ENCODE data around the gene SEMA3C.

Gene SEMA3C

DNA sequence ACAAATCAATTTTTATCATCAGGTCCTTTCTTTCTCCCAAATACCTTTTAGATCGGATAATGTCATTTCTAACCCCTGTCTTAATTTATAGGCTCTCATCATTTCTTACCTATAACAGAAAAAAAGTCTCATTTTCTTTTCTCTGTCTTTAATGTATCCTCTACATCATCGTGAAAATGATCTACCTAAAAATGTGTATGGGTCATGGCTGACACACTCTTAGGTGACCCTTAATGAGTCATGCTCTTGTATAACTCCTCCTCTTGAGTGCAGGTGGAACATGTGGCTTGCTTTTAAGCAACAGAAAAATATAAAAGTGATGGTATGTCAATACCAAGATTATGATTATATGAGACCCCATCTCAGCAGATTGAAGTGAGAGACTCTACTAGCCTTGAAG, 139.4 kb downstream of the SEMA3C start:
- Mint-ChIP-seq H3K9me3 (peaks cover 3% of the 10 kb centered on the region), H3K36me3 (no peaks in the 10 kb centered on the region), H3K4me1 (no peaks in the 10 kb centered on the region), H3K4me3 (no peak overlapping the region), H3K27ac (no peak overlapping the region), H3K27me3 (no peaks in the 10 kb centered on the region)
- ATAC-seq, result no peak

- Mint-ChIP-seq H3K4me1 (no peaks in the 10 kb centered on the region), H3K27me3 (no peaks in the 10 kb centered on the region), H3K4me3 (no peak overlapping the region), H3K27ac (no peak overlapping the region), H3K9me3 (peaks cover 4% of the 10 kb centered on the region), H3K36me3 (no peaks in the 10 kb centered on the region)
- no peak for ATAC-seq
Observed at GRCh38 chr7:80775897-80776296, 143.0 kb downstream of the SEMA3C start.

GRCh38 chr7:80775482-80775881, 143.4 kb downstream of the SEMA3C start:
- Mint-ChIP-seq H3K36me3 (no peaks in the 10 kb centered on the region), H3K9me3 (peaks cover 4% of the 10 kb centered on the region), H3K27ac (no peak overlapping the region), H3K4me3 (no peak overlapping the region), H3K4me1 (no peaks in the 10 kb centered on the region), H3K27me3 (no peaks in the 10 kb centered on the region)
- ATAC-seq, result no peak

DNA sequence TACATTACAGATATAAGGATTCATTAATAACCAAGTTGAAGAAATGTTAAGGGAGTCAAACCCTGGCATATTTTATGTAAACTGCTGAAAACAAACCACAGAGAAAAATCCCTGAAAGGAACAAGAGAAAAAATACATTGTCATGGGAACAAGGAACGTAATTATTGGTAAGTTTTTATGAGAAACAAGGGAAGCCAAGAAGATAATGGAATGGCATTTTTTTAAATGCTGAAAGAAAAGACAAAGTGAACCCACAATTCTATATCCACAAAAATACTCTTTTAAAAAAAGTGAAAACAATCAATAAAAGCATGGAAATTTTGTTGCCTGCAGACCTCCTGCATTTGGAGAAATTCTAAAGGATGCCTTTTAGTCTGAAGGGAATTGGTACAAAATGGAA, 144.0 kb downstream of the SEMA3C start:
- H3K27ac Mint-ChIP-seq, result no peak overlapping the region
- no peaks in the 10 kb centered on the region for H3K36me3 Mint-ChIP-seq
- H3K27me3 Mint-ChIP-seq, result no peaks in the 10 kb centered on the region
- H3K4me1 Mint-ChIP-seq, result no peaks in the 10 kb centered on the region
- no peak for ATAC-seq
- peaks cover 4% of the 10 kb centered on the region for H3K9me3 Mint-ChIP-seq
- H3K4me3 Mint-ChIP-seq, result no peak overlapping the region

DNA sequence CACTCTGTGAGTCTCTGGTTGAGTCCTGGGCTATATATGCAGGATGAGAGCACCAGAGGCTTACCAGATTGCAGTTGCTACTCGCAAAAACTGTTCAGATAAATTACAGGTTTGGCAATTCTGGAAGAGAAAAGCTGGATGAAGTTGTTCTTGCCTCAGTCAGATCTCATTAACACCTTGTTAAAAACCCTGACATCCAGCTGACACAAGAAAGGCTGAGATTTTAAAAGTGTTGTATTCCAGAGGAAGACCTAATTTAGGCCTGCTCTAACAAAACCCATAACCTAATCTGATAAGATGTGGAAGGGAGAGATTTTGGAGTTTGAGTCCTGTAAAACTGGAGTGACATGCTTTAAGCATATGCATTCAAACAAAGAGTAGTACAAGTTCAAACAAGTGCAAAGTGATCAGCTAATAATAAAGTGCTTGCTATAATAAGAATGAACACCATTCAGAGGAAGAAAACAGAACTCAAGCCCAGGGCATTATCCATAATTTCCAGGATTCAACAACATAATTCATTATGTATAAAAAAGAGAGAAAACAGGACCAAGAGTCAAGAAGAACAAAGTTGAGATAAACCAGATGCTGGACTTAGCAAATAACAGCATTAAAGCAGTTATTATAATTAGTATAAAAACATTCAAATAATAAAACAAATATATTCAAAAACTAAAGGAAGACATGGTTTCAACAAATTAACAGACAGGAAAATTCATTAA, 144.9 kb downstream of the SEMA3C start:
- H3K4me1 Mint-ChIP-seq, result no peaks in the 10 kb centered on the region
- no peak overlapping the region for H3K4me3 Mint-ChIP-seq
- no peak overlapping the region for H3K27ac Mint-ChIP-seq
- no peak for ATAC-seq
- no peaks in the 10 kb centered on the region for H3K27me3 Mint-ChIP-seq
- H3K36me3 Mint-ChIP-seq, result no peaks in the 10 kb centered on the region
- H3K9me3 Mint-ChIP-seq, result peaks cover 4% of the 10 kb centered on the region

- Mint-ChIP-seq H3K27ac (no peak overlapping the region), H3K9me3 (peaks cover 4% of the 10 kb centered on the region), H3K4me1 (no peaks in the 10 kb centered on the region), H3K27me3 (no peaks in the 10 kb centered on the region), H3K4me3 (no peak overlapping the region), H3K36me3 (no peaks in the 10 kb centered on the region)
- ATAC-seq, result no peak
Observed at GRCh38 chr7:80772347-80772993, 146.4 kb downstream of the SEMA3C start.

GRCh38 chr7:80771523-80771922, 147.3 kb downstream of the SEMA3C start:
- no peaks in the 10 kb centered on the region for H3K4me1 Mint-ChIP-seq
- H3K36me3 Mint-ChIP-seq, result no peaks in the 10 kb centered on the region
- H3K27me3 Mint-ChIP-seq, result no peaks in the 10 kb centered on the region
- H3K27ac Mint-ChIP-seq, result no peak overlapping the region
- H3K9me3 Mint-ChIP-seq, result peaks cover 4% of the 10 kb centered on the region
- no peak overlapping the region for H3K4me3 Mint-ChIP-seq
- no peak for ATAC-seq

GRCh38 chr7:80770675-80771081, 148.2 kb downstream of the SEMA3C start:
- Mint-ChIP-seq H3K4me3 (no peak overlapping the region), H3K4me1 (no peaks in the 10 kb centered on the region), H3K36me3 (no peaks in the 10 kb centered on the region), H3K27me3 (no peaks in the 10 kb centered on the region), H3K27ac (no peak overlapping the region), H3K9me3 (peaks cover 4% of the 10 kb centered on the region)
- ATAC-seq, result no peak

GRCh38 chr7:80770061-80770460, 148.8 kb downstream of the SEMA3C start:
- no peak overlapping the region for H3K27ac Mint-ChIP-seq
- no peaks in the 10 kb centered on the region for H3K36me3 Mint-ChIP-seq
- no peaks in the 10 kb centered on the region for H3K4me1 Mint-ChIP-seq
- no peak overlapping the region for H3K4me3 Mint-ChIP-seq
- peaks cover 4% of the 10 kb centered on the region for H3K9me3 Mint-ChIP-seq
- H3K27me3 Mint-ChIP-seq, result no peaks in the 10 kb centered on the region
- ATAC-seq, result no peak

DNA sequence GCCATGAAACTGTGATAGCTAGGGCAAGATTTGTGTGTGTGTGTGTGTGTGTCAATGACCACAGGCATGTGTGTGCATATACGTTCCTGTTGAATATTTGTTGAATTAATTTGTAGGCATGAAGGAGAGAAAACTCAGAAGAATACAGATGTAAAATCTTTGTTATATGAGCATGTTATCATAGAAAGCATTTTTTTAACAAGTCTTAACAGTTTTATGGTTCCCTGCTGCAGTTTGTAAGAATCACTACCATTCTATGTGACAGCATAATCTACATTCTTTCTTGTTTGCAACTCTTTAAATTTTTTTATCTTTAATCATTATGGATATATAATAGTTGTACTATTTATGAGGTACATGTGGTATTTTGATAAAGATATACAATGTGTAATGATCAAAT, 150.1 kb downstream of the SEMA3C start:
- no peak overlapping the region for H3K27ac Mint-ChIP-seq
- H3K27me3 Mint-ChIP-seq, result no peaks in the 10 kb centered on the region
- H3K4me1 Mint-ChIP-seq, result no peaks in the 10 kb centered on the region
- no peaks in the 10 kb centered on the region for H3K9me3 Mint-ChIP-seq
- no peaks in the 10 kb centered on the region for H3K36me3 Mint-ChIP-seq
- ATAC-seq, result no peak
- H3K4me3 Mint-ChIP-seq, result no peak overlapping the region

DNA sequence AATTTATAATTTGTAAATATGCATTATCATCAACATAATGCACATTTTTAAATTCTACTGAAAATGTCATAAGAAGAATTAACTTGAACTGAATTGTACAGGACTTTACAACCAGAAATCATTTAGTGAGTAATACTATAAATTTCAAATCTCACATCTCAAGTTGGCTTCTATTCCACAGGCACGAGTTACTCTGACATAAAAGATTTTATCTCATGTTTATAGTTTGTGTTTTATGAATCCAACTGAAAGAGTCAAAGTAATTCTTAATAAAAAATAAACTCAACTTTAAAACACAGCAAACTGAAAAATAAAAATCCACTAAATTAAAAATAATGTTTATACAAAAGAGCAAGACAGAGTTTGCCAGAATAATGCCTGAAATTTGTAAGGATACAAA, 151.2 kb downstream of the SEMA3C start:
- Mint-ChIP-seq H3K9me3 (no peaks in the 10 kb centered on the region), H3K4me1 (no peaks in the 10 kb centered on the region), H3K27me3 (no peaks in the 10 kb centered on the region), H3K36me3 (no peaks in the 10 kb centered on the region), H3K4me3 (no peak overlapping the region), H3K27ac (no peak overlapping the region)
- ATAC-seq, result no peak

DNA sequence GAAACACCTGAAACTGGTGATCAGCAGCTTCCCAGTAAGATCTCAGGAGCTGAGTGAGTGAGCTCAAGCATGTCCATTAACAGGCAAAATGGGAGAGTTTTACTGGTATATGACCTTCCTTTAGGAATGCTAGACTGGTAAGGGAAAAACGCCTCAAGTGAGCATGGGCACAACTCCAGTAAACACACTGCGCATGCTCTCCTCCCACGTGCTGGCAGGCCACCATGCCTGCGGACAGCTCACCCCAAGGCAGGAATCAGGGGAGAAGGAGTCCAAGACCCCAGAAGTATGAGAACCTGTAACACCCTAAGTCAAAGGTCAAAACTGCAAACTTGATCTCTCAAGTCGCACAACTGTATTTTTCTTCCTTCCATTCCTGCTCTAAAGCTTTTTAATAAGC, 152.1 kb downstream of the SEMA3C start:
- no peak for ATAC-seq
- Mint-ChIP-seq H3K4me3 (no peak overlapping the region), H3K36me3 (no peaks in the 10 kb centered on the region), H3K9me3 (no peaks in the 10 kb centered on the region), H3K27ac (no peak overlapping the region), H3K4me1 (no peaks in the 10 kb centered on the region), H3K27me3 (no peaks in the 10 kb centered on the region)

- no peak for ATAC-seq
- Mint-ChIP-seq H3K27me3 (no peaks in the 10 kb centered on the region), H3K4me3 (no peak overlapping the region), H3K27ac (no peak overlapping the region), H3K36me3 (no peaks in the 10 kb centered on the region), H3K9me3 (no peaks in the 10 kb centered on the region), H3K4me1 (no peaks in the 10 kb centered on the region)
Observed at GRCh38 chr7:80764132-80764531, 154.7 kb downstream of the SEMA3C start.

- Mint-ChIP-seq H3K27ac (no peak overlapping the region), H3K9me3 (no peaks in the 10 kb centered on the region), H3K4me1 (no peaks in the 10 kb centered on the region), H3K36me3 (no peaks in the 10 kb centered on the region), H3K27me3 (no peaks in the 10 kb centered on the region), H3K4me3 (no peak overlapping the region)
- no peak for ATAC-seq
Observed at GRCh38 chr7:80763704-80764103, 155.1 kb downstream of the SEMA3C start.

GRCh38 chr7:80763289-80763688, 155.6 kb downstream of the SEMA3C start:
- no peaks in the 10 kb centered on the region for H3K27me3 Mint-ChIP-seq
- no peak overlapping the region for H3K27ac Mint-ChIP-seq
- no peaks in the 10 kb centered on the region for H3K4me1 Mint-ChIP-seq
- no peaks in the 10 kb centered on the region for H3K9me3 Mint-ChIP-seq
- no peak overlapping the region for H3K4me3 Mint-ChIP-seq
- ATAC-seq, result no peak
- no peaks in the 10 kb centered on the region for H3K36me3 Mint-ChIP-seq

DNA sequence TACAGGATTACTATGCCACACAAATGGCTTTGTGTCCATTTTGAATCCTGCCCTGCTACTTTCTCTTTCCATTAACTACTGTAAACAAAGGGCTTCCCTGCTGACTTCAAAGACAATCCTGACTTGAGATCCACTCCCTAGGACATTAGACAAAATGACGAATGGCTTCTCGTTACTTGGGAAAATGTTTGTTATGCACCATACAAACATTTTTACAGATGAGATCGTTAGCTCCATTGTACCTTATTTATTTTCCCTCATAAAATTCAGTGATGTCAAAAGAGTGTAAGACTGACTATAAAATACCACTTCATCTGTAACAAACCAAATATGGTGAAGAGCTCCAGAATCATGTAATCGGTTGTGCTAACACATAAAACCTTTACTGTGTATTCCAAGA, 158.6 kb downstream of the SEMA3C start:
- H3K4me1 Mint-ChIP-seq, result no peaks in the 10 kb centered on the region
- no peak overlapping the region for H3K4me3 Mint-ChIP-seq
- ATAC-seq, result no peak
- H3K27ac Mint-ChIP-seq, result no peak overlapping the region
- H3K9me3 Mint-ChIP-seq, result peaks cover 5% of the 10 kb centered on the region
- no peaks in the 10 kb centered on the region for H3K27me3 Mint-ChIP-seq
- no peaks in the 10 kb centered on the region for H3K36me3 Mint-ChIP-seq

Data from stimulated activated memory B cell treated with anti-CD40 and anti-IgM and Interleukin-4, amounts not matched to agents 10 μg/mL and 1 μg/mL and 100 μg/mL, for 72 hours (primary cell).